WERI-Rb-1 (cell line): ENCODE measurements around the gene ADIPOR2.
A peak's percentile ranks its signal among the peaks of the same experiment; 100 is the strongest.
"Not testable (repeated sequence)": the region's sequence is repeated elsewhere in the genome, so short reads cannot be mapped to it uniquely, and the experiment has no call there.

Source experiments
- DNase-seq: peaks from one replicate; pipeline ENCODE4 v3.0.0-alpha.2; 2020
- H3K27ac ChIP-seq: fragments of 250-450 bp; sonication (Bioruptor Pico); 2 replicates; pipeline ENCODE4 v1.5.1; 2020; ENCODE audit warnings: mild to moderate bottlenecking, moderate library complexity
- H3K27me3 ChIP-seq: fragments of 250-450 bp; sonication (Bioruptor Pico); 2 replicates; pipeline ENCODE4 v1.5.1; 2021; ENCODE audit warnings: mild to moderate bottlenecking, low read depth, moderate library complexity; ENCODE audit not compliant: insufficient read depth, severe bottlenecking
- H3K36me3 ChIP-seq: fragments of 250-450 bp; sonication (Bioruptor Pico); 2 replicates; pipeline ENCODE4 v1.5.1; 2020; ENCODE audit warnings: mild to moderate bottlenecking, moderate library complexity
- H3K4me3 ChIP-seq: 2 replicates; pipeline ENCODE4 v1.5.1; 2011; ENCODE audit warnings: low read depth, mild to moderate bottlenecking, control low read depth, low read length
- H3K9me3 ChIP-seq: fragments of 250-450 bp; sonication (Bioruptor Pico); 2 replicates; pipeline ENCODE4 v1.5.1; 2021; ENCODE audit warnings: mild to moderate bottlenecking, moderate library complexity; ENCODE audit not compliant: severe bottlenecking
- TF ChIP-seq, protein P1 (sequence below): IDR thresholded peaks from 2 replicates; pipeline ENCODE4 v1.5.1; 2011; ENCODE audit warnings: low read depth, mild to moderate bottlenecking, control low read depth, inconsistent platforms, low read length

ADIPOR2 gene

DNA sequence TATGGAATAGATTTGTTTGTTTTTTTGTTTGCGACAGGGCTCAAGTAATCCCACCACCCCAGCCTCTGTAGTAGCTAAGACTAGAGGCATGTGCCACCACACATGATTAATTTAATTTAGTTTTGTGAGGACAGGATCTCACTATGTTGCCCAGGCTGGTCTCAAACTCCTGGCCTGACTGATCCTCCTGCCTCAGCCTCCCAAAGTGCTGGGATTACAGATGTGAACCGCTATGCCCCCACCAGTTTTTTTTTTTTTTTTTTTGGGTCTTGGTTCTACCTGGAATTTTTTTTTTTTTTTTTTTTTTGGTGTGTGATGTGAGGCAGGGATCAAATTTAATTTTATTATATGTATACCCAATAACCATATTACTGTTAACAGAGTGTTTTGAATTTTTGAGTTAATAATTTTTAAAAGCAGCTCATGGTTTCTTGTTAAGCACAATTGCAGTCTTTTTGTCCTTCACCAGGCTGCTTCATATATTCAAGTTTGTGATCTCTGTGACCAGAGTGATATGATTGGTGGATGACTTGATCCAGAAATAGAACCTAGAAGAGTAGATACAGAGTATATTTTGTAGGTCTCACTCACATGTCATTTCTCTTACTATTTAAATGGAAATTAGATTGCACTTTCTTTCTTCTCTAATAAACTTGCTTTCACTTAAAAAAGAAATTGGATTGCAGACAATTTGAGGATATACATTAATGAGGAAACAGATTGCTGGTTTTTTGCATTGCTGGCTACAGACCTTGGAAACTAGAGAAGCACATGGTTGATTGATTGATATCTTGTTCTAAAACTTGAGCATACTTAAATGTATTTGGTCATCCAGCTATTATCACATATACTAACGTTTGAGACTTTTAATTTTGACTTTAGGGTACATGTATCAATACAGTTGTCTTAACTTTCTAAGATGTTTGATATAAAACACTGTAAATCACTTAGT, 13.2 kb downstream of the ADIPOR2 start:
- peaks cover 4% of the 10 kb centered on the region for H3K9me3 ChIP-seq

DNA sequence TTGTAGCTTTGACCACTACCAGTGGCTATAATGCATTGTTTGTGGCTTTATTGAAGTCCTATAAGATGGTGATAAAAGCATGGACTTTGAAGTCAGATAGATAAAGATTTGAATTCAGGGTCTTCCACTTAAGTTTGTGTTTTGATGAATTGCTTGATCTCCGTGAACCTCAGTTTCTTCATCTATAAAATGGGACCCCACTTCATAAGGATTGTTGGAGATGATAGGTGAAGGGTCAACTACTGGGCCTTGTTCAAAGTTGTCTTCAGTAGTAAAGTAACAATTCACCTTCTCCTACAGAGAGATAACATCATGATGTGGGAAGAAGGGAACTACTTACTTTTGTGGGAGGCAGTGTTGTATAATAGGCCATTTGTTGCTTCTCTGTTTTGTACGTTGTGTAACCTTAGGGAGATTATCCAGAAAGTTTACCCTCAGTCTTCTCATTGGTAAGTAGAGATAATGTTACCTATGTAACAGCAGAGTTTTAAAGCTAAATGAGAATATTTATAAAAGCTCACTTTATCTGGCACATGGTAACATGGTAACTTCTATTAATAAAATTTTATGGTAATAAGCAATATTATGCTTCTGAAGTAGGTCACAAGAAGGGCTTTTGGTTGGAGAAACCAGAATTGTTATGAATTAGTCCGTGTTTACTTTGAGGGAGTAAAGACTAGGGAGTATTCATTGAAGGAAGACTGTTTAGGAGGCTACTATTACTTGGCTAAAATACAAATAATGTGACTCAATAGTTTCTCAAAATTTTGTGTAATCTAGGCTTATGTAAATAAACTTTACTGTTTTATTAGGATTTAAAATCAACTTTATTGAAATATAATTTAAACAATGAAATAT, 15.1 kb downstream of the ADIPOR2 start:
- TF ChIP-seq, protein P1, sequence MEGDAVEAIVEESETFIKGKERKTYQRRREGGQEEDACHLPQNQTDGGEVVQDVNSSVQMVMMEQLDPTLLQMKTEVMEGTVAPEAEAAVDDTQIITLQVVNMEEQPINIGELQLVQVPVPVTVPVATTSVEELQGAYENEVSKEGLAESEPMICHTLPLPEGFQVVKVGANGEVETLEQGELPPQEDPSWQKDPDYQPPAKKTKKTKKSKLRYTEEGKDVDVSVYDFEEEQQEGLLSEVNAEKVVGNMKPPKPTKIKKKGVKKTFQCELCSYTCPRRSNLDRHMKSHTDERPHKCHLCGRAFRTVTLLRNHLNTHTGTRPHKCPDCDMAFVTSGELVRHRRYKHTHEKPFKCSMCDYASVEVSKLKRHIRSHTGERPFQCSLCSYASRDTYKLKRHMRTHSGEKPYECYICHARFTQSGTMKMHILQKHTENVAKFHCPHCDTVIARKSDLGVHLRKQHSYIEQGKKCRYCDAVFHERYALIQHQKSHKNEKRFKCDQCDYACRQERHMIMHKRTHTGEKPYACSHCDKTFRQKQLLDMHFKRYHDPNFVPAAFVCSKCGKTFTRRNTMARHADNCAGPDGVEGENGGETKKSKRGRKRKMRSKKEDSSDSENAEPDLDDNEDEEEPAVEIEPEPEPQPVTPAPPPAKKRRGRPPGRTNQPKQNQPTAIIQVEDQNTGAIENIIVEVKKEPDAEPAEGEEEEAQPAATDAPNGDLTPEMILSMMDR: no peak
- Histone ChIP-seq H3K27me3 (no peaks in the 10 kb centered on the region), H3K9me3 (peaks cover 4% of the 10 kb centered on the region), H3K27ac (no peak overlapping the region), H3K36me3 (peaks cover 7% of the 10 kb centered on the region), H3K4me3 (no peak overlapping the region)
- no peak for DNase-seq

More for the DNA sequence above, 13.2 kb downstream of the ADIPOR2 start:
- Histone ChIP-seq H3K4me3 (no peak overlapping the region), H3K27ac (no peak overlapping the region), H3K36me3 (peaks cover 7% of the 10 kb centered on the region), H3K27me3 (no peaks in the 10 kb centered on the region)
- TF ChIP-seq, protein P1: no peak
- DNase-seq: no peak

DNA sequence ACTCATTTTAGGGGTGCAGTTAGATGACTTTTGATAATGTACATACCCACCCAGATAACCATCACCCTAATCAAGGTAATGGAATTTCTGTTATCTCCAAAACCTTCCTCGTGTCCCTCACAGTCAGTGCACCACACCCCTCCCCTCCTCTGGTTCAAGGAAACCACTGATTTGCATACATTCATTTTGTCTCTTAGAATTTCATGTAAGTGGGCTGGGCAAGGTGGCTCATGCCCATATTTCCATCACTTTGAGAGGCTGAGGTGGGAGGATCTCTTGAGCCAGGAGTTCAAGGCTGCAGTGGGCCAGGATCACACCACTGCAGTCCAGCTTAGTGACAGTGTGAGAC, 15.7 kb downstream of the ADIPOR2 start:
- TF ChIP-seq, protein P1: no peak
- H3K36me3 ChIP-seq: peaks cover 7% of the 10 kb centered on the region
- no peak overlapping the region for H3K27ac ChIP-seq
- no peak overlapping the region for H3K4me3 ChIP-seq
- no peak for DNase-seq
- H3K9me3 ChIP-seq: peaks cover 4% of the 10 kb centered on the region
- no peaks in the 10 kb centered on the region for H3K27me3 ChIP-seq

DNA sequence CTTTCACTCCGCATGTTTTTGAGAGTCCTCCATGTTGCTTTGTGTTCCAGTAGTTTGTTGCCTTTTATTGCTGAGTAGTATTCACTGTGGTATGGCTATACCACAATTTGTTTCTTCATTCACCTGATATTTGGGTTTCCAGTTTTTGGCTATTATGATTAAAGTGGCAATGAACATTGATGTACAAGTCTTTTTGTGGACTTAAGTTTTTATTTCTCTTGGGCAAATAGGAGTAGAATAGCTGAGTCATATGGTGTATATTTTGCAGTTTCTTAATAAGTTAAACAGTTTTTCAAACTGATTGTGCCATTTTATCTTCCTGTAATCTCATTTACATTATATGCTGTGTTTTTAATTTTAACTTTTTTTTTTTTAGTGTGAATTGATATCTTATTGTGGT, 16.2 kb downstream of the ADIPOR2 start:
- TF ChIP-seq, protein P1: no peak
- Histone ChIP-seq H3K36me3 (peaks cover 7% of the 10 kb centered on the region), H3K9me3 (peaks cover 4% of the 10 kb centered on the region), H3K27me3 (no peaks in the 10 kb centered on the region), H3K27ac (no peak overlapping the region), H3K4me3 (no peak overlapping the region)
- DNase-seq: no peak

DNA sequence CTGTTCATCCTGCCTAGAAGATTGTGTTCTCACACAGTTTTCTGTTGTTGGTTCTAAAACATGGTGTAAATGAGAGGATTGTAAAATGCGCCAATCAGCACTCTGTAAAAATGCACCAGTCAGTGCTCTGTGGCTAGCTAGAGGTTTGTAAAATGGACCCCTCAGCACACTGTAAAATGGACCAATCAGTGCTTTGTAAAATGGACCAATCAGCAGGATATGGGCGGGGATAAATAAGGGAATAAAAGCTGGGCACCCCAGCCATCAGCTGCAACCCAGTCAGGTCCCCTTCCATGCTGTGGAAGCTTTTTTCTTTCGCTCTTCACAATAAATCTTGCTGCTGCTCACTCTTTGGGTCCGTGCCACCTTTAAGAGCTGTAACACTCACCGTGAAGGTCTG, 19.1 kb downstream of the ADIPOR2 start:
- not testable (repeated sequence) for H3K4me3 ChIP-seq, H3K27ac ChIP-seq, H3K27me3 ChIP-seq, H3K9me3 ChIP-seq, DNase-seq, H3K36me3 ChIP-seq

DNA sequence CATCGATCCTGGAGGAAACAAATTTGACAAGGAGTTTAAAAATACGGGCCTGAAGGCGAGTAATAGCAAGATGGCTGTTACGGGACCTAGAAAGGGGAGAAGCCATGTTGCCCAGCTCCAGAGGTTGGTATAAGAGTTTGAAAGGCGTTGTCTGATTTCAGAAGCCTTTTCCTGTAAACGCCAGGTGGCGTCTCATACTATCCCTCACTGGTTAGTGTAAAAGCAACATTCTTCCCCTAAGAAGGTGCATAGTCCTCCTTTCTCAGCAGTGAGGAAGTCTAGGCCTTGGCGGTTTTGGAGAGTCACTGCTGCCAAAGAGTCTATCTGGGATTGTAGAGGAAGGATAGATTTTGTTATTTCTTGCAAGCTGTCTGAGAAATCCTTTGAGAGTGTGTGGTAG, 20.0 kb downstream of the ADIPOR2 start:
- H3K4me3 ChIP-seq, H3K27me3 ChIP-seq, H3K36me3 ChIP-seq, H3K27ac ChIP-seq: not testable (repeated sequence)
- TF ChIP-seq, protein P1: peak; percentile 28; the same call in 1 of the 2 replicates
- DNase-seq: peak; percentile 25
- peaks cover 17% of the 10 kb centered on the region for H3K9me3 ChIP-seq

DNA sequence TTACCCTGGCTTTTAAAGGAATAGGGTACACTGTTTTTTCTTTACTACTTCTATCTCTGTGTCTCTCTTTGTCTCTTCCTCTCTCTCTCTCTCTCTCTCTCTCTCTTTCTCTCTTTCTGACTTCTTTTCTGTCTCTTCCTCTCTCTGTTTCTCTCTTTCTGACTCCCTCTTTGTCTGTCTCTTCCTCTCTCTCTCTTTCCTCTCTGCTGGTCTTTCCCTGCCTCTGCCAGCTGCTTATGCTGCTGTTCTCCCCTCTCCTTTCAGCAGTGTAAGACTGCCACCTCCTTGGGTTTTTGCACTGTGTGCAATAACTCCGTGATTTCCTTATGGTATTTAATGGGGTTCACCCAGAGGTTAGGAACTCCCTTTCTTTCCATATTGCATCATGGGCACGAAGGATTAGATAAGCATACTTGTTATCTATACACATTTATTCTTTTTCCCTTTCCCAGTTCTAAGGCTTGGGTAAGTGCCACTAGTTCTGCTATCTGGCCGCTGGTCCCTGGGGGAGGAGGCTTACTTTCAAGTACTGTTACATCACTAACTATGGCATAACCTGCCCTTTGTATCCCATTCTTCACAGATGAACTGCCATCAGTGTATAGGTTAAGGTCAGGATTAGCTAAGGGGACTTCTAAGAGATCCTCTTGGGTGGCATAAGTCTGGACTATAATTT, 20.8 kb downstream of the ADIPOR2 start:
- not testable (repeated sequence) for H3K27me3 ChIP-seq, DNase-seq, H3K36me3 ChIP-seq, H3K27ac ChIP-seq, H3K4me3 ChIP-seq
- peaks cover 17% of the 10 kb centered on the region for H3K9me3 ChIP-seq

DNA sequence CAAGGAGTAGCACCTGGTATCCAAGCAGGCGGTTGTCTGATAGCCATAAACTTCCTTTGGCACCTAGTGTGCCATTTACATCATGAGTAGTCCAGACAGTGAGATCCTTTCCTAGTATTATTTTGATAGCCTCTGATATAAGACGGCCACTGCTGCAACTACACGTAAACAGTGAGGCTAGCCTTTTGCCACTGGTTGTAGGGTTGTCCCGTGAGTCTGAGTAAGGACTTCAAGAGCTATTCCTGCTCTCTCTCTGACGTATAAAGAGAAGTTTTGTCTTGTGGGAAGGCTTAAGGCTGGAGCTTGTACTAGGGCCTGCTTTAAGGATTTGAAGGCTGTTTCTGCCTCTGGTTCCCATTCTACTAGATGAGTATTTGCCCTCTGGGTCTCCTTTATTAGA, 21.4 kb downstream of the ADIPOR2 start:
- peaks cover 17% of the 10 kb centered on the region for H3K9me3 ChIP-seq
- H3K36me3 ChIP-seq, H3K27ac ChIP-seq, H3K27me3 ChIP-seq, H3K4me3 ChIP-seq, DNase-seq: not testable (repeated sequence)
